Fibroblast of peridontal ligament (primary cell): ENCODE measurements around the gene KCNJ4.
"Not testable (repeated sequence)": the region's sequence is repeated elsewhere in the genome, so short reads cannot be mapped to it uniquely, and the experiment has no call there.

Experiments used
- DNase-seq: peaks from one replicate; pipeline ENCODE4 v3.0.0-alpha.2; 2010; ENCODE audit errors: extremely low read depth

The KCNJ4 gene

DNA sequence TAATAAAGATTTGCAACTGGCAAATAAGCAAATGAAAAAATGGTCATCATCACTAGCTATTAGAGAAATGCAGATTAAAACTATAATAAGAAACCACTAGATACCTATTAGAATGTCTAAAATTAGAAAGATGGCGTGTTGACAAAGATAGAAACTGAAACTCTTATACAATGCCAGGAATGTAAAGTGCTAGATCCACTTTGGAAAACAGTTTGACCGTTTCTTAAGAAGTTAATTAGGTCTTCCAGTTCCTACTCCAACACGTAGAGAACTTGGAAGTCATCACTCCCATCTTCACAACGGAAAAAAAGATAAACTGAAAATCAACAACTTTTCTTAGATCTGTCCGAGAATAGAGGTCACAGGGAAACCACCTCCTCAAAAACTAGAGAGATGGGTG lies 68.1 kb downstream of the KCNJ4 start:
- not testable (repeated sequence) for DNase-seq

GRCh38 chr22:38383417-38383816 lies 71.6 kb downstream of the KCNJ4 start:
- no peak for DNase-seq

DNA sequence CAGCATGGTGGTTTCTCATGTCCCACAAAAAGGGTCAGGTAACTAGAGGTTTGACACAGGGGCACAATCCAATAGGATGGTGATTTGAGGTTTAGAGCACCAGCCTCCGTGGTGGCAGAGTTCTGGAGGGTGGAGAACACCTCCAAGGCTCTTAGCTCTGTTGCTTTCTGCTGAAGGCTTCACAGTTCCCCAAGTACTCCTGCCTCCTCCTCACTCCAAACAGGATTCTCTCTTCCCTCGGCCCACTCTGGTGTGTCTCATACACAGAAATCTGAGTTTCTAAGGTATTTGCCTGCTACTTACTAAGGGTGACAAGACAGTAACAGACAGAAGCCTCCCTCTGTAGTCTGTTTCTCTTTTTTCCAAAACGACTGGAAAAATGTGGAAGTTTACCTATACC lies 73.6 kb downstream of the KCNJ4 start:
- not testable (repeated sequence) for DNase-seq
